MM.1S (cell line): ENCODE measurements around the gene NF2.

ENCODE experiments used
- CTCF ChIP-seq: fragments of 300-600 bp; sonication (generic); IDR thresholded peaks from 2 replicates; pipeline ENCODE4 v1.5.1; 2016; ENCODE audit warnings: antibody characterized with exemption, low read length, mixed read lengths
- EZH2 ChIP-seq: fragments of 300-600 bp; sonication (generic); optimal IDR thresholded peaks from 2 replicates; pipeline ENCODE3; 2017; ENCODE audit warnings: low read depth, mild to moderate bottlenecking, antibody characterized with exemption, low read length, mixed read lengths
- EZH2phosphoT487 ChIP-seq: fragments of 300-600 bp; sonication (generic); IDR thresholded peaks from 2 replicates; pipeline ENCODE4 v1.6.1; 2018; ENCODE audit warnings: antibody characterized with exemption, low read length

GRCh38 chr22:29604076-29604360, 585 bp downstream of the NF2 start:
- no peak for TF ChIP-seq CTCF
- TF ChIP-seq EZH2, result no peak
- no peak for TF ChIP-seq EZH2phosphoT487
